NCI-H82 treated with DMSO at 0.1 percent for 48 hours (cell line): Measurements from ENCODE around the gene OSBPL10.
"Not testable (repeated sequence)": the region's sequence is repeated elsewhere in the genome, so short reads cannot be mapped to it uniquely, and the experiment has no call there.

ENCODE experiments used
- DNase-seq: peaks from one replicate; lab custom pipeline; 2025; ENCODE audit not compliant: unreplicated experiment; lab: John Stamatoyannopoulos, UW

Gene OSBPL10

DNA sequence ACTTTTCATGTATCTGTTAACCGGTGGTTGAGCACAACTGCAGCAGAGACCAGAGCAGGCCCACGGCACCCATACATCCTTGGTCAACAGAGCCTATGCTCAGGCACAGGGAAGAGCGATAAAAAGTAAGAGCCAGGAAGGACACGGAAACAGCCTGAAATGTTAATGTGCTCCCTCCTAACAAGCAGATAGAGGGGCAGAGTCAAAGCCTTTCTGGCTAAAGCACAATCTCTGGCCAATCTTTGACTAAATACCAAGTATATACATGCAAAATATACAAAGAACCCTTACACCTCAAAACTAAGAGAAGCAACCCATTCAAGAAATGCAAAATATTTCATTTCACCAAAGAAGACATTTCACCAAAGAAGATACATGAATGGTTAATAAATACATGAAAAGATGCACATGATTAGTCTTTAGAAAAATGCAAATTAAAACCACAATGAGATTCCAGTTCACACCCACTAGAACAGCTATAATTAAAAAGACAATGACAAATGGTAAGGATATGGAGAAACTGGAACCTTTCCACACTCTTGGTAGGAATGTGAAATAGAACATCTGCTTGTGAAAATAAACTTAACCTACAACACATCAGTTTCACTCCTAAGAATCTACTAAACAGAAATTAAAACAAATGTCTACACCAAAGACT is 88.0 kb downstream of the OSBPL10 start:
- DNase-seq, result no peak

DNA sequence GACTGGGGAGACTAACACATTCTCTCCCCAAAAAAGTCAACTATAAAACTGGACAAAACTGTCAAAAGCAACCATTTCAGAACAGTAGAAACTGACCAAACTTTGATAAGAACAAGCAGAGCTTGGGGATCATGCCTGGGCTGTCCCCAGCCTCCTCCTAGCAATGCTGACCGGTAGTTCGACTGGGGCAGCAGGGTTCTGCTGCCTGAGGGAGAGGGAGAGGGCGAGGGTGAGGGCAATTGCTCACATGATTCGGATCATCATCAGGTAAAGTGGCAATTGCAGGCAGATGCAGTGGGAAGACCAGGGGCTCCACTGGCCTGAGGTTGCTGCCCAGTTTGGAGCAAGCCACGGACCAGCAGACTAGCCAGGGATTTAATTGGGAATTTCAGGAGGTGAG is 88.6 kb downstream of the OSBPL10 start:
- DNase-seq, result no peak

DNA sequence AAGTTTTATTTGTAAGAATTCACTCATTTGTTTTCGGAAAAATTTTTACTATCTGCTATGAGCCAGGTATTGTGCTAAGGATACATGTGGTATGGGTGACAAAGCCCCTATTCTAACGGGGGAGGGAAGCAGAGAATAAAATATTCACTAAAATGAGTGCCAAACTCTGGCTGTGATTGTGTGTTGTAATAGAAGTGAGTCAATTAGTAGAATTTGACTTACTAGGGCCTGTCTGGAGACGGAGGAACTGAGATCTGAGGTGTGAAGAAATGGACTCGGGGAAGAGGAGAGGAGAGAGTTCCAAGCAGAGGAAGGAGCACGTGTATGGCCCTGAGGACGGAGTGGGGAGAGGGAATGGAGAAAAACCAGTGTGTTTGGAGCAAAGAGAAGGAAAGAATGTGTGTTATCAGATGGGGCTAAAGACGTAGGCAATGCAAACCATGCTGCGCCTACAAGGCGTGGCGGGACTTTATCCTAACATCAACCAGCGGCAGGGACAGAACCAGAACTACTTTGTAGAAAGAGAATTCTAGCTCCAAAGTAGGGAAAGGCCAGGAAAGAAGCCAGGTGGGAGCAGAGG is 89.1 kb downstream of the OSBPL10 start:
- no peak for DNase-seq

DNA sequence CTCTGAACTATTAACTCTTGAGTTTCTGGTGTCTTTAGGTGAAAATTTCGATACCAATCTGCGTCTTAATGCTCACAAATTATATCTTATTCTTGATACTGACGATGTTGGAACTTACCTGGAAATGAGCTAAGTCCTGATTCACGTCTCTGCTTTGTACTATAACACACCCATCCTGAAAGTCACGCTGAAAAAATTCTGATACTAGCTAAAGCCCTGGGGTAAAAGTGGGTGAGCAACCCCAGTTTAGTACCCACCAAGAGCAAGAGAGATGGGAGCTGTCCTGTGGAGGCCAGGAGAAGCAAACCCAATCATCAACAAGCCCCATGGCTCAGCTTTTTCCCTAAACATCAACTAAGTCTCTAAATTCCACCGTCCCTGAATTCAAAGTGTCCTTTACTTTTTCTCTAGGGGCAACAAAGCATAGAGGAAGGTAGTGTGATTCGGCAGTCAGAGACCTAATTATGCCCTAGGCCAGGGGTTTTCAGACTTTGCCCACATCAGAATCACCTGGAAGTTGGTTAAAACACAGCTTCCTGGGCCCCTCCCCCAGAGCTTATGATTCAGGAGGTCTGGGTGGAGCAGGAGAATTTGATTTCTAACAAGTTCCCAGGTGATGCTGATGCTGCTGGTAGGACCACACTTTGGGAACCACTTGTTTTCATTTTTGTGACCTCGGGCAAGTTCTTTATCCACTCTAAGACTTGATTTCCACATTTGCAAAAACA is 90.2 kb downstream of the OSBPL10 start:
- no peak for DNase-seq

DNA sequence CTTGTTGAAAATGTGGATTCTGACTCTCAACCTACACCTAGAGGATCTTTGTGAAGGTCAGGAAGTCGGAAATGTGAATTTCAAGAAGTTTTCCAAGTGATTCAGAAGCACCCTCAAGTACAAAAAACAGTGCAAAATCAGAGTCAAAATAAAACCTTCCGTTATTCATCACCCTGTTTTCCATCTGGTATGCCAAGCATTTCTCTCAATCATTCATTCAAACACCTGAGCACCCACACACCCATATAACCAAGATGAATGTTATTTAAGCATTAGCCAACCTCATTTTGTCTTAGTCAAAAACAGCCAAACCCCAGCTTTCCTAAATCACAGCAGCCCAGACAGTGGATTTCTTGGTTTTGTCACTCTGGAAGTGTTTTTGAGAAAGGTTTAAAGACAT is 91.1 kb downstream of the OSBPL10 start:
- no peak for DNase-seq

DNA sequence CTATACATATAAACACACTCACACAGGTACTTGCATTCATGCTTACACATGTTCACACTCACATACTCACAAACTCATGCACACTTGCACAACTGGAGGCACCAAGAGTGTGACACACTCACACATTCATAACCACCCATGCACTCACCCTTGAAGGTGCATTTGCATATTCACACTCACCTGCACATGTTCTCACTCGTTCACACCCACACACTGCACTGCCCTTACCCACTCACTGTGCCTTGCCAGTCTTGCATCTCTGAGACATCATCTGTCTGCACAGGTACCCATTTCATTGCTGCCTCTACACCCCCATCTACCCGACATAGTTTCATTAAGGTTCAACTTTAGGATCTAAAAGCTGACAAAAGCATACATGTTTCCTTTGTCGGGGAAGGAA is 95.8 kb downstream of the OSBPL10 start:
- no peak for DNase-seq

DNA sequence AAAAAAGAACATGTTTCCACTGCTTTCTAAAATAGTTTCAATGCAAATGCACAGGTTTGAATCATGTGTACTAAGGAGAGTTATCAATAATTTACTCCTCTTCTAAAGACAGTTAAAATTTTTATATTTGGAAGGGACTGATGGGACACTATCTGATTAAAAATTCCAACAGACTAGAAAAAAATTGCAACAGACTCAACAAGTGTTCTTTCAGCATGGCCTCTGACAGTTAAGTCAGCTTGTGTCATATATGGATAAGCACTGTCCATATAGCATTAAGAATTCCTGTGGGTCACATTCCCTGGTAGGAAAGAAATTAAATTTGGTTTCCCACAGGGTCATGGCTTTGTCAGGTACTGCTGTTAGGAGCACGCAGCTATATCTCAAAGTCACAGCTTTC is 96.8 kb downstream of the OSBPL10 start:
- no peak for DNase-seq

DNA sequence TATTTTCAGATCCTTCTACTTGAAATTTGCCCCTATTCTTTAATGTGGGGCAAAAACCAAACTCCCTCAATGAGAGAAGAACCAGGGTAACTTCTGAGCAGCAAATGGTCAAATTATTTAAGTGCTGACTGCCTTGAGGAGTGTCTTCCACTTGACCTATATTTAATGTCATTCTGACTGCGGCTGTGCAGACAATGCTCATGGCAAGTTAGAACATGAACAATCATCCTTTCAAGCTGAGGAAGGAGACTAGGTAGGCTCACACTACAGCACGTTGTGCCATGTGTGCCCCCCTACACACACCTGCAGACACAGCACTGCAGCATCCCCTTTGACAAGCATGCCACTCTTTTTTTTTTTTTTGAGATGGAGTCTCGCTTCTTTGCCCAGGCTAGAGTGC is 98.2 kb downstream of the OSBPL10 start:
- no peak for DNase-seq

DNA sequence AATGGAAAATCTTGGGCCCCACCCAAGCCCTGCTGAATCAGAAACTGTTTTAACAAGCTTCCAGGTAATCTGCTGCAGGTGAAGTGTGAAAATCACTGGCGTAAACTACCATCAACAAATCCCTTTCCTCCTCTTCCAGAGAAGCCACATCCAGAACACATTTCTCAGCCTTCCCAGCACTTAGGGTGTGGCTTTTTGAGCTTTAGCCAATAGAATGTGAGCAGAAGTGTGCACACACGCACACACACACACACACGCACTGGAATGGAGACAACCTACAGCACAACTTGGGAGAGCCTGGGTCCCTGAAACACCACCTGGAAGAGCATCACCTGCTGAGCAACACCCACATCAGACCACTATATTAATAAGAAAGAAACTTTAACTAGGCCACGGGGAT is 98.6 kb downstream of the OSBPL10 start:
- no peak for DNase-seq

DNA sequence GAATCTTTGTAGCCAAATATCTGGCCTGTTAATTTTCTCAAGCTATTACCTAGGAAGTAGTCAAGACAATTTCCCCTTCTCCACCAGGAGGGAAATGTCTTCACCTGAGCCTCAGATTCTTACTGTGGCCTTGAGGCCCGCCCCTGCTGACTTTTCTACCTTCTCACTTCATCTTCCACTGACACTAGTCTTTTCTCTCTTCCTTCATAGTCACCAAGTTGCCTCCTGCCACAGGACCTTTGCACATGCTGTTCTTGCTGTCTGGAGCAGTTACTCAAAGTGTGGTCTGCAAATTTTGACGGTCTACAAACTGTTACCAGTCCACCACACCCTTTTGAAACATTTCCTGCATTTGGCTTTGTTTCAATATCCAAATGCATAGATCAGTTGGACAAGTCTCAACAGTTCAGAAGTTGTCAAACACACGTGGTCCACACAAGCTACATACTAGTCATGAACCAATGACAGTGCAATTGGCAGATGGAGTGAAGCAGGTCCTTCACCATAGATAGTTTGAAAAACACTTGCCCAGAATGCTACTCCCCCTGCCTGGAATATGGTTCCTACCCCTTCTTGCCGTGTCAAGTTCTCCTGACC is 100.5 kb downstream of the OSBPL10 start:
- no peak for DNase-seq

DNA sequence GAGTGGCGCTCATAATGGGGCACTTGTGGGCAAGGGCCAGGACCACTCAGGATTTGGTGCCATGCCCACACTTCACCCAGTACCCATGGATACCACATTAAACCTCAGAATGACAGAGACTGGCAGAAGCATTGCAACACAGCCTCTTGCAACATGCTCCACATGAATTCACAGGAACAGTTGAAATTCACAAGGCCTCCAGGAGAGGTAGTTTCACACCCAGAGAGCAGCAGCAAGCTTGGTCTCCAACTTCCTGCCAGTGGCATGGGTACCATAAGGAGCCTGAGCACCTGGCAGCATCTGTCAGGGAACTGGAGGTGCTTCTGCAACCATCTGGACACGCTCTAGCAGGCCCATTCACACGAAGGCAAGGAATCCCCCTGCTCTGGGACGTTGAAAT is 101.0 kb downstream of the OSBPL10 start:
- DNase-seq, result no peak

DNA sequence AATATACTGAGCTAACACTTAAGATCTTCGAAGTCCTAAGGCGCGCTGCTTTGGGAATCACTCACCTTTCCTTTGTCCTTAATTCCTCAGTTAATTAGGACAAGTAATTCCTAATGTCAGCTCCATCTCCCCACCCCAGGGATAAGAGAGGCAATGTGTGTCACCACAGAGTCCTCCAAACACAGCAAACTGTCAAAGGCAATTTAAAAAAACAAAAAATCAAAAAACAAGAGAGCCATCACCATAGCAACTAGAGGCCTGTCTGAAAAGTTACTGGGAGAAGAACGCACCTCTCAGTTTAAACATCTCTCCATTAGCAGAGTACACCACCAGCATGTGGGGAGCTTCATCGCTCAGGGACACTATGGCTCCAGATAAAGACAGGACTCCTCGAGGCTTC is 101.7 kb downstream of the OSBPL10 start:
- no peak for DNase-seq

DNA sequence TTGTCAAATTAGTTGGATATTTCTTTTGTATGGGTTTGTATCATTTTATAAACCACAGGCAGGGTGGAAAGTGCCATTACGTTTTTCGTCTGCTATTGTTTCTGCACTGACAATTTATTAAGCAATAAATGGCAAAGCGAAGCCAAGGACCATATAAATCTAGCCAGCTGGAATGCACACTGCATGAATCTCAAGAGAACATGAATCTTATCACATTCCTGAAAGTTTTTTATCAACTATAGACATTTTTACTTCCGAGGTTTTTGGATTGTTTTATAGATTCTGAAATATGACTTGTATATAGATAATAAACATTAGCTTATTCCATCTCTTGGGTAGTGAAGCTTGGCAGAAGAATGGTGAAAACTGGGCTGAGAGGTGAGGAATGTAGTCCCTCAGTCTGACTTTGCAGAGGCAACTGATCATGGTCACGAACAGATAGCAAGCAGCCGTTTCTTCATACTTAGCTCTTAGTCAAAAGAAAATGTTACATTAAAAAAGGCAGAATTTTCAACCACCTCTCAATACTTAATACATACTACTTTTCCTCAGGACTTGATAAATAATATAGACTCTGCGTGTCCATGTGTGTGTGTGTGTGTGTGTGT is 102.7 kb downstream of the OSBPL10 start:
- DNase-seq, result no peak

DNA sequence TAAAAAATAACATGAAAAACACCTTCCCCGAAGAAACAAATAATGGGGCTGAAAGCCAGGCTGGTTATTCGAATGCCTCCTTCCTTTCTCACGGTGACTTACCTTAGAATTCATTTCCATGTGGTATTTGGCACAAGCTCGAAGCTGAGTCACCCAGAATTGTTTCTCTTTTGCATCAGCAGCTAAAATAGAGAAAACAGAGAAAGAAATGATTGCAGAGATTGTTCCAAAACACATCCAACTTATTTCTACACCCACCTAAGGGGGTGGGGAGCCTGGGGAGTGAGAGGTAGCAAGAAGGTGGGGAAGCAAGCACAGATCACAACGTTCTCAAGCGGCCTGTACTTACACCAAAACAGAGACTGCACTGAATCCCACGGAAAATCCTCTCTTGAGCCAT is 104.7 kb downstream of the OSBPL10 start:
- DNase-seq, result no peak

DNA sequence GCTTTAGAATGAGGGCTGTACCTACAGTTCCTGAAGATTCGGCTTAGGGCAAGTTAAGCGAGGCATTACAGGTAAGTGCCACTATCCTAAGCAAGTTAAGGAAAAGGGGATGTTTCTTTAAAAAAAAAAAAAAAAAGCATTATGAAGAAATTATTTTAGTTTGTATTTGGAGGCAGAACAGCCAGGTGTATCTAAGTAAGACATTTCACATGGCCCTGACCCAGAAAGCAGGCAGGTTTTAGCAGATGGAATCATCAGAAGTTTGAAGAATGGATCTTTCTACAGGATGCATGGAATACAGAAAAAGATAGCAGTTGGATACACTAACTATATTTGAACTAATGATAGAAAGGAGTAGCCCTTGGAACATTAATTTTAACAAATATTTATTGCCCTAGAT is 105.6 kb downstream of the OSBPL10 start:
- DNase-seq, result no peak

DNA sequence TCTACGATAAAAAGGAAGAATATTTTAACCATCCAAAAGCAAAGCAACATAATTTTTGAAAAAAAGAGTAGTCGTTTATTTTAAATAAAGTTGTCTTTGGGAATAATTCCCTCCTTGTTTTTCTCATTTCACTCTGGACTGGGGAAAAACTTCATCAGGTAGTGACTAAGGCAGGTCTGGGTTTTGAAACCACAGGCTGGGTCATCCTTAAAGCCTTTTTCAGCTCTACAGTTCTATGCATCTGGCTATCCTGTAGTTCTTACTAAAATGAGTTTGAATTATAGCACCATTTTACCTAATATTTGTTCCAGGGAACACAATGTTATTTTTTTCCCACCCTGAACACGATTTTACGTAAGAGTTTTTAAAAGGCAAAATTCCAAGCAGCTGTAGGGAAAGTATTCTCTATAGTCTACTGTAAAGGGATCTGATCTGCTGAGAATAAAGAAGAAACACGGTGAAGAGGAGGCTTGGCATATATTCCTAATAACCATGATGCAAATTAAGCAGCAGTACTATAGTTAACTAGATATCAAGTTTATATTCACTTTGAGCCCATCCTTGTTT is 107.7 kb downstream of the OSBPL10 start:
- no peak for DNase-seq

DNA sequence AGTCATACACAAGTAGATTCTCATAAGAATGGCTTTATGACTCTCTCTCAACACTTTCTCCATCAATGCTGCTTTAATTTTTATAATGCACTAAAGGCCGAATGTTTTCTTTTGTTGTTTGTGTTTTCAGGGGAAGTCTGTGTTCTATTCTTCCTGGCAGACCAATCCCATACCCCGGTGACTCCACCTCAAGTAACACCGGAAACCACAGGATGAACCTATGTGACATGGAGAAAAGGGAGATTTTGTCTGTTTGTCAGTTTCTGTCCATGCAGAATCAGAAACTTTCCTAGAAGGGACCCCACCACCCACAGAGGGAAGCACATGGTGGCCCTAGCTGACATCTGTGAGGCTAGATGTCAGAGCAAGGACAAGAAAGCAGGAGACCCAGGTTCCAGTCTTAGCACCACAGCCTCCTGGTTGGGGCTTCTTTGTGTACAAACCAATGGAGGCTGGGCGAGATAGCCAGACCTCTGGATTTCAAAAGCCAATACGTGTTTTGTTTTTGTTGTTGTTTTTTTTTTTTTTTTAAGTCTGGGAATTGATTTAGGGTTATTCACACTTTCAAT is 109.0 kb downstream of the OSBPL10 start:
- no peak for DNase-seq

DNA sequence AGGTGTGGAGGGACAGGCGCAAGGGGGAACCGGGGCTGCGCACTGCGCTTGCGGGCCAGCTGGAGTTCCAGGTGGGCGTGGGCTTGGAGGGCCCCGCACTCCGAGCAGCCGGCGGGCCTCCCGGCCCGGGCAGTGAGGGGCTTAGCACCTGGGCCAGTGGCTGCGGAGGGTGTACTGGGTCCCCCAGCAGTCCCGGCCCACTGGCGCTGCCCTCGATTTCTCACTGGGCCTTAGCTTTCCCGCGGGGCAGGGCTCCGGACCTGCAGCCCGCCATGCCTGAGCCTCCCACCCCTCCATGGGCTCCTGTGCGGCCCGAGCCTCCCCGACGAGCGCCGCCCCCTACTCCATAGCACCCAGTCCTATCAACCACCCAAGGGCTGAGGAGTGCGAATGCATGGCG is 111.0 kb downstream of the OSBPL10 start:
- DNase-seq, result not testable (repeated sequence)

DNA sequence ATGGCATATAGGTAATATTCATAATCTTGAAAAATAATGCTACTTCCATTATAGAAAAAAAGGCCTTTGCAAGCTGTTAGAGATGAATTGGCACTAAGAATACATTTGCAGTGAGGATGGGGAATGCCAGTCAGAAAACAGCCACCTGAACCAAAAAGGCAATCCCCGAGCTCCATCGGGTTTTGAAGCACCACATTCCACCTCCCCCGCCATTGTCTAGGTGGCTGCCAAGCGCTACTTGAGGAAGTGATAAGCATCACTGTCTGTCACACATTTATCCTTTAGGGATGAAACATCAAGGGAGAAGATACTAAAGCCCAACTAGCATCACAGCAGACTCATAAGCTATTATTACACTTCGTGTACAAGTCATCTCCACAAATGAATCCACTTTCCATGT is 112.8 kb downstream of the OSBPL10 start:
- DNase-seq, result no peak

DNA sequence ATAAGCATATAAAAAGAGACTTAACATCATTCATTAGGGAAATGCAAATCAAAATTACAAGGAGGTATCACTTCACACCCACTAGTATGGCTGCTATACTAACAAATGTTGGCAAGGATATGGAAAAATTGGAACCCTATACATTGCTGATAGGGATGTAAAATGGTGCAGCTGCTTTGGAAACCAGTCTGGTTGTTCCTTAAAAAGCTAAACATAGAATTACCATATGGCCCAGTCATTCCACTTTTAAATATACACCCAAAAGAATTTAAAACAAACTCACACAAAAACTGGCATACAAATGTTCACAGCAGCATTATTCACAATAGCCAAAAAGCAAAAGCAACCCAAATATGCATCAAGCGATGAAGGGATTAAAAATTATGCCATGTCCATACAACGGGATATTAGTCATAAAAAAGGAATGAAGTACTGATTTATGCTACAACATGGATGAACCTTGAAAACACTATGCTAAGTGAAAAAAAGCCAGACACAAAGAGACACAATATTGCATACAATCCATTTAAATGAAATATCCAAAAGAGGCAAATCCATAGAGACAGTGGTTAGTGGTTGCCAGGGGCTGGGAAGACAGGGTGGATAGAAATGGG is 118.3 kb downstream of the OSBPL10 start:
- DNase-seq, result no peak

DNA sequence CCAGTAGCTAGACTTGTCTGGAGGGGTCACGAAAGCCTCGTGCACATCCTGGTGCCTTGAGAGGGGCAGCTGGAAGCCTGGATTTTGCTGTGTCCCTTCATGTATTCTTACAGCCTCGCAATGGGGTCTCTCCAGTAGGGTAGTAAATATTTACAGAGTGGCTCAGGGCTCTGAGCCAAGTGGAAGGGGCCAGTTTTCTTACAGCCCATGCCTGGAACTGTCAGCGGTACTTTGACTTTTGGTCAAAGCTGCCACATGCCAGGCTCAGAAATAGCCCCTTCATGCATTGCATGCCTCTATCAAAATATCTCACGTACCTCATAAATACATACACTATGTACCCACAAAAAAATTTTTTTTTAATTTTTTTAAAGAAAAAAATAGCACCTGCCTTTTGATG is 119.2 kb downstream of the OSBPL10 start:
- DNase-seq, result no peak
